Cerebellar cortex (tissue), 1 donor: ENCODE data around the gene WDR4.
"Not testable (repeated sequence)": the region's sequence is repeated elsewhere in the genome, so short reads cannot be mapped to it uniquely, and the experiment has no call there.

Experiments
- DNase-seq: peaks from one replicate; pipeline ENCODE4 v3.0.0-alpha.2; 2015; ENCODE audit warnings: low spot score

The WDR4 gene

GRCh38 chr21:42878678-42878992 lies 704 bp downstream of the WDR4 start:
- DNase-seq = no peak

- DNase-seq = not testable (repeated sequence)
These were observed 3.5 kb downstream of the WDR4 start for GRCh38 chr21:42875811-42876210.

GRCh38 chr21:42873096-42873495 lies 6.2 kb downstream of the WDR4 start:
- no peak for DNase-seq

GRCh38 chr21:42868196-42868595 lies 11.1 kb downstream of the WDR4 start:
- no peak for DNase-seq

- DNase-seq = no peak
These were observed 13.6 kb downstream of the WDR4 start for GRCh38 chr21:42865776-42866160.

GRCh38 chr21:42864815-42865775 lies 14.2 kb downstream of the WDR4 start:
- DNase-seq = no peak

GRCh38 chr21:42864286-42864685 lies 15.1 kb downstream of the WDR4 start:
- DNase-seq = no peak

- no peak for DNase-seq
These were observed 15.9 kb downstream of the WDR4 start for GRCh38 chr21:42863504-42863870.

GRCh38 chr21:42862774-42863503 lies 16.4 kb downstream of the WDR4 start:
- no peak for DNase-seq

- peak; percentile 78 for DNase-seq
These were observed 17.4 kb downstream of the WDR4 start for GRCh38 chr21:42861848-42862400.

GRCh38 chr21:42861311-42861847 lies 18.0 kb downstream of the WDR4 start:
- DNase-seq = no peak

- DNase-seq = no peak
These were observed 19.0 kb downstream of the WDR4 start for GRCh38 chr21:42860345-42860744.

- DNase-seq = no peak
These were observed 19.5 kb downstream of the WDR4 start for GRCh38 chr21:42859891-42860230.

GRCh38 chr21:42858957-42859890 lies 20.1 kb downstream of the WDR4 start:
- no peak for DNase-seq

- DNase-seq = no peak
These were observed 21.0 kb downstream of the WDR4 start for GRCh38 chr21:42858185-42858847.

GRCh38 chr21:42857216-42857615 lies 22.1 kb downstream of the WDR4 start:
- no peak for DNase-seq

GRCh38 chr21:42855937-42856335 lies 23.4 kb downstream of the WDR4 start:
- DNase-seq = peak; percentile 86

- no peak for DNase-seq
These were observed 24.0 kb downstream of the WDR4 start for GRCh38 chr21:42855171-42855936.

- no peak for DNase-seq
These were observed 24.9 kb downstream of the WDR4 start for GRCh38 chr21:42854246-42855010.

- no peak for DNase-seq
These were observed 25.7 kb downstream of the WDR4 start for GRCh38 chr21:42853621-42854020.
